H9 (cell line): ENCODE results near the gene CCDC102A. TPM values are rescaled to one million over a fixed set of nuclear protein-coding genes. Genes with fewer than 3 reads are reported as not detected.
A peak's percentile ranks its signal among the peaks of the same experiment; 100 is the strongest.

ENCODE experiments used
- DNase-seq: peaks from one replicate; pipeline ENCODE4 v3.0.0-alpha.2; 2017
- H2AFZ ChIP-seq: one replicate; pipeline ENCODE4 v1.6.1; 2013; ENCODE audit warnings: mild to moderate bottlenecking, low read length, control low read depth, moderate library complexity
- H2AK5ac ChIP-seq: 2 replicates; pipeline ENCODE4 v1.6.1; 2013; ENCODE audit warnings: low read length, control low read depth, mixed read lengths; ENCODE audit not compliant: insufficient read length
- H2BK120ac ChIP-seq: one replicate; pipeline ENCODE4 v1.6.1; 2013; ENCODE audit warnings: low read depth, mild to moderate bottlenecking, low read length, control low read depth, inconsistent platforms; ENCODE audit not compliant: poor library complexity, severe bottlenecking
- H2BK12ac ChIP-seq: 2 replicates; pipeline ENCODE4 v1.6.1; 2013; ENCODE audit warnings: low read length, control low read depth, mixed read lengths, low read depth; ENCODE audit not compliant: insufficient read length
- H2BK15ac ChIP-seq: 2 replicates; pipeline ENCODE4 v1.6.1; 2013; ENCODE audit warnings: low read depth, low read length, control low read depth
- H2BK20ac ChIP-seq: one replicate; pipeline ENCODE4 v1.6.1; 2013; ENCODE audit warnings: low read depth, mild to moderate bottlenecking, low read length, control low read depth, inconsistent platforms; ENCODE audit not compliant: poor library complexity, severe bottlenecking
- H2BK5ac ChIP-seq: 2 replicates; pipeline ENCODE4 v1.6.1; 2013; ENCODE audit warnings: low read length, control low read depth, mixed read lengths; ENCODE audit not compliant: insufficient read length
- H3K14ac ChIP-seq: 2 replicates; pipeline ENCODE4 v1.6.1; 2013; ENCODE audit warnings: low read length, control low read depth; ENCODE audit not compliant: insufficient read depth
- H3K18ac ChIP-seq: 2 replicates; pipeline ENCODE4 v1.6.1; 2013; ENCODE audit warnings: low read depth, mild to moderate bottlenecking, mixed read lengths, low read length, control low read depth; ENCODE audit not compliant: insufficient read length
- H3K23ac ChIP-seq: 2 replicates; pipeline ENCODE4 v1.6.1; 2013; ENCODE audit warnings: low read length, control low read depth, mixed read lengths, low read depth; ENCODE audit not compliant: insufficient read length
- H3K23me2 ChIP-seq: 2 replicates; pipeline ENCODE4 v1.6.1; 2013; ENCODE audit warnings: low read depth, mild to moderate bottlenecking, mixed read lengths, low read length, control low read depth; ENCODE audit not compliant: insufficient read length, poor library complexity, severe bottlenecking
- H3K27ac ChIP-seq: 2 replicates; pipeline ENCODE4 v1.5.1; 2013; ENCODE audit warnings: low read length, control low read depth, mixed read lengths, low read depth; ENCODE audit not compliant: insufficient read length
- H3K27me3 ChIP-seq: 2 replicates; pipeline ENCODE4 v1.6.1; 2013; ENCODE audit warnings: low read length, control low read depth, inconsistent platforms; ENCODE audit not compliant: insufficient read depth
- H3K4ac ChIP-seq: 2 replicates; pipeline ENCODE4 v1.6.1; 2013; ENCODE audit warnings: low read depth, mild to moderate bottlenecking, control low read depth, inconsistent platforms, low read length, moderate library complexity
- H3K4me1 ChIP-seq: 2 replicates; pipeline ENCODE4 v1.6.1; 2013; ENCODE audit warnings: low read length, control low read depth, inconsistent platforms; ENCODE audit not compliant: insufficient read depth
- H3K4me2 ChIP-seq: 2 replicates; pipeline ENCODE4 v1.6.1; 2013; ENCODE audit warnings: low read length, control low read depth, mixed read lengths; ENCODE audit not compliant: insufficient read length, insufficient read depth
- H3K56ac ChIP-seq: 2 replicates; pipeline ENCODE4 v1.6.1; 2013; ENCODE audit warnings: low read depth, mild to moderate bottlenecking, mixed read lengths, low read length, control low read depth; ENCODE audit not compliant: insufficient read length
- H3K79me1 ChIP-seq: 2 replicates; pipeline ENCODE4 v1.6.1; 2013; ENCODE audit warnings: low read depth, mild to moderate bottlenecking, moderate library complexity, low read length, control low read depth, inconsistent platforms; ENCODE audit not compliant: insufficient read depth, poor library complexity, severe bottlenecking
- H3K79me2 ChIP-seq: 2 replicates; pipeline ENCODE4 v1.6.1; 2013; ENCODE audit warnings: low read length, control low read depth, inconsistent platforms; ENCODE audit not compliant: insufficient read depth
- H3K9ac ChIP-seq: 2 replicates; pipeline ENCODE4 v1.6.1; 2013; ENCODE audit warnings: low read length, control low read depth, mixed read lengths; ENCODE audit not compliant: insufficient read length; ENCODE audit errors: extremely low read depth
- H3K9me3 ChIP-seq: one replicate; pipeline ENCODE4 v1.6.1; 2013; ENCODE audit warnings: low read depth, low read length, inconsistent platforms; ENCODE audit not compliant: control insufficient read depth
- H3T11ph ChIP-seq: one replicate; pipeline ENCODE4 v1.6.1; 2013; ENCODE audit warnings: mild to moderate bottlenecking, low read length, control low read depth, inconsistent platforms
- H4K20me1 ChIP-seq: one replicate; pipeline ENCODE4 v1.6.1; 2013; ENCODE audit not compliant: control insufficient read depth, insufficient read length, insufficient read depth
- H4K5ac ChIP-seq: 2 replicates; pipeline ENCODE4 v1.6.1; 2013; ENCODE audit warnings: low read depth, mild to moderate bottlenecking, mixed read lengths, low read length, control low read depth; ENCODE audit not compliant: insufficient read length
- H4K8ac ChIP-seq: replicated peaks from 2 replicates; pipeline ENCODE4 v1.6.1; 2013; ENCODE audit warnings: low read length, control low read depth, mixed read lengths, low read depth; ENCODE audit not compliant: insufficient read length
- H4K91ac ChIP-seq: 2 replicates; pipeline ENCODE4 v1.6.1; 2013; ENCODE audit warnings: low read depth, mild to moderate bottlenecking, moderate library complexity, mixed read lengths, low read length, control low read depth; ENCODE audit not compliant: insufficient read length
- H3K27ac Mint-ChIP-seq, 3 experiments: 2 replicates in 2 of 3; 3 replicates in 1 of 3; pipeline ENCODE4 v1.8.0; 2020 to 2021; ENCODE audit warnings: mixed read lengths in 3 of 3, mild to moderate bottlenecking in 1 of 3, moderate library complexity in 1 of 3
- H3K27me3 Mint-ChIP-seq: 2 replicates; pipeline ENCODE4 v1.8.0; 2021; ENCODE audit warnings: low read depth, mild to moderate bottlenecking, moderate library complexity, mixed read lengths
- H3K36me3 Mint-ChIP-seq, 3 experiments: 2 replicates in 2 of 3; 3 replicates in 1 of 3; pipeline ENCODE4 v1.8.0; 2020 to 2021; ENCODE audit warnings: low read depth in 3 of 3, mixed read lengths in 3 of 3; ENCODE audit not compliant: insufficient read depth in 1 of 3
- H3K4me1 Mint-ChIP-seq, 2 experiments: 2 replicates each; pipeline ENCODE4 v1.8.0; 2020; ENCODE audit warnings: mixed read lengths in 2 of 2
- H3K4me3 Mint-ChIP-seq, 2 experiments: 2 replicates in 1 of 2; 3 replicates in 1 of 2; pipeline ENCODE4 v1.8.0; 2020 to 2021; ENCODE audit warnings: mild to moderate bottlenecking in 2 of 2, mixed read lengths in 2 of 2, moderate library complexity in 1 of 2
- H3K9me3 Mint-ChIP-seq, 2 experiments: 2 replicates in 1 of 2; 3 replicates in 1 of 2; pipeline ENCODE4 v1.8.0; 2020; ENCODE audit warnings: mild to moderate bottlenecking in 2 of 2, mixed read lengths in 2 of 2, moderate library complexity in 1 of 2
- WGBS: extraction: QIAGEN DNeasy Blood & Tissue Kit; methylation state at CpG from one replicate; pipeline ENCODE4 v1.1.7; 2013; ENCODE audit warnings: missing lambda C conversion rate, low lambda C conversion rate, mixed read lengths; ENCODE audit not compliant: insufficient read length; ENCODE audit errors: extremely low coverage; 5-methylcytosine and 5-hydroxymethylcytosine counted together
- total RNA-seq: library from RNA; stranded (reverse); gene quantifications from 2 replicates; pipeline ENCODE4 v1.2.1, GENCODE V29; 2021
- TF ChIP-seq, protein P1 (sequence below): fragments of 200-600 bp; sonication (generic); conservative IDR thresholded peaks from 3 replicates; pipeline ENCODE4 v1.8.0; 2021; ENCODE audit warnings: antibody characterized with exemption, mild to moderate bottlenecking

CCDC102A gene
- total RNA-seq, 1 experiment from 2014 or later = 8.2 TPM

DNA sequence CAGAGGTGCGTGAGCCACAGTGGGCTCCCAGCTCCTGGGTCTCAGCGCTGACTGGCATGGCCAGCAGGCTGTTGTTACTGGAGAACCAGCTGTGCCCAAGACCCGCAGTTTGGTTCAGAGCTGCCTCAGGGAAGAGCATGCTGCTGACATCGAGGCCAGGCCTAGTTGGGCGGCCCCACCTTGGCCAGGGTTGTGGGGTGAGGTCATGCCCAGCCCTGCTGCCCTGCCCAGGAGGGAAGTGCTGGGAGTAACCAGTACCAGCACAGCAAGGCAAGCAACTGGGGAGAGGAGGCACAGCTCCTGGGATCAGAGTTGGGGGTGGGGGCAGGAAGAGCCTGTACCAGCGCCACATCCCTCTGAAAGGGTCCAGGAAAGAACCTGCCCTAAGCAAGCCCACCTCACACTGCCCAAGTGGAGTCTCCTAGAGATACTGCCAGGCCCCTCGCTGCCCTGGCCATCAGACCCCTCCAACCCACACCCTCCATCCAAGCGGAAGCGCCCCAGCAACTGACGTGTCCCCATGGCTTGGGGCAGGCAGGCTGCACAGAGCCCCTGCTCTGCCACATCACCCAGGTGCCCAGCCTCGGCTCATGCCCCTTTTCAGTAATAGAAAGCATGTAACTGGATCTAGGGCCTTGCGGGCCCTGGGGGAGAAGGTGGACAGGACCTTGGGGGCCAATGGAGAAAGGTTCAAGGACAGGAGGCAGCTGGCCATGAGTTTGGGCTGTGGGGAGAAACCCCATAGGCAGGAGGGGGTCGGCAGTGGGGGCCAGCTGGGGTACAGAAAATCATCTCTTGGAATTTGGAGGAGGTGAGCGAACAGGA, 51.1 kb downstream of the CCDC102A start:
- DNase-seq = peak; percentile 24
- Histone ChIP-seq H3K9me3 (no peaks in the 10 kb centered on the region), H3K56ac (no peak overlapping the region), H2BK120ac (no peak overlapping the region), H3T11ph (no peak overlapping the region), H2BK20ac (no peak overlapping the region), H4K20me1 (no peaks in the 10 kb centered on the region), H4K91ac (no peak overlapping the region), H2BK15ac (no peak overlapping the region), H2AK5ac (no peak overlapping the region), H3K4me2 (peak overlapping the region; percentile 76), H3K79me1 (peaks cover 5% of the 10 kb centered on the region), H2BK5ac (no peak overlapping the region), H3K27ac (no peak overlapping the region), H3K14ac (peak overlapping the region; percentile 83; the same call in 1 of the 2 replicates), H4K8ac (no peak overlapping the region), H3K23me2 (peaks cover 14% of the 10 kb centered on the region), H3K27me3 (no peaks in the 10 kb centered on the region), H2AFZ (no peak overlapping the region), H4K5ac (no peak overlapping the region), H3K4me1 (peaks cover 2% of the 10 kb centered on the region; the same call in 1 of the 2 replicates), H3K4ac (no peak overlapping the region), H3K18ac (no peak overlapping the region), H3K9ac (peak overlapping the region; percentile 31), H3K79me2 (no peaks in the 10 kb centered on the region), H3K23ac (no peak overlapping the region), H2BK12ac (no peak overlapping the region)
- Mint-ChIP-seq H3K36me3 (no peaks in the 10 kb centered on the region; a peak in 2 of 7 replicates), H3K27ac (no peak overlapping the region), H3K9me3 (peaks cover 9 to 14% of the 10 kb centered on the region in 2 experiments; a peak in 4 of 5 replicates), H3K27me3 (peaks cover 28% of the 10 kb centered on the region), H3K4me3 (peak overlapping the region; percentile 82 to 90), H3K4me1 (peaks cover 21 to 35% of the 10 kb centered on the region in 2 experiments)
- TF ChIP-seq, protein P1, sequence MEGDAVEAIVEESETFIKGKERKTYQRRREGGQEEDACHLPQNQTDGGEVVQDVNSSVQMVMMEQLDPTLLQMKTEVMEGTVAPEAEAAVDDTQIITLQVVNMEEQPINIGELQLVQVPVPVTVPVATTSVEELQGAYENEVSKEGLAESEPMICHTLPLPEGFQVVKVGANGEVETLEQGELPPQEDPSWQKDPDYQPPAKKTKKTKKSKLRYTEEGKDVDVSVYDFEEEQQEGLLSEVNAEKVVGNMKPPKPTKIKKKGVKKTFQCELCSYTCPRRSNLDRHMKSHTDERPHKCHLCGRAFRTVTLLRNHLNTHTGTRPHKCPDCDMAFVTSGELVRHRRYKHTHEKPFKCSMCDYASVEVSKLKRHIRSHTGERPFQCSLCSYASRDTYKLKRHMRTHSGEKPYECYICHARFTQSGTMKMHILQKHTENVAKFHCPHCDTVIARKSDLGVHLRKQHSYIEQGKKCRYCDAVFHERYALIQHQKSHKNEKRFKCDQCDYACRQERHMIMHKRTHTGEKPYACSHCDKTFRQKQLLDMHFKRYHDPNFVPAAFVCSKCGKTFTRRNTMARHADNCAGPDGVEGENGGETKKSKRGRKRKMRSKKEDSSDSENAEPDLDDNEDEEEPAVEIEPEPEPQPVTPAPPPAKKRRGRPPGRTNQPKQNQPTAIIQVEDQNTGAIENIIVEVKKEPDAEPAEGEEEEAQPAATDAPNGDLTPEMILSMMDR = no peak
- WGBS = no CpG with 5 or more reads among the region's 14 CpGs
